Smooth muscle cell (in vitro differentiated cells): ENCODE data around the gene NEGR1. TPM values are rescaled to one million over a fixed set of nuclear protein-coding genes. Genes with fewer than 3 reads are reported as not detected.

Source experiments
- DNase-seq: peaks from one replicate; lab custom pipeline; 2025; ENCODE audit not compliant: unreplicated experiment; lab: John Stamatoyannopoulos, UW
- H2AFZ ChIP-seq: fragments of 200-600 bp; sonication (generic); 2 replicates; pipeline ENCODE4 v1.6.0; 2016; ENCODE audit warnings: antibody characterized with exemption, low read depth, mild to moderate bottlenecking
- H3F3A ChIP-seq: fragments of 200-600 bp; sonication (generic); 2 replicates; pipeline ENCODE4 v1.6.0; 2017; ENCODE audit warnings: antibody characterized with exemption, low read depth
- H3K27ac ChIP-seq: fragments of 200-600 bp; sonication (generic); 2 replicates; pipeline ENCODE4 v1.5.1; 2016; ENCODE audit warnings: low read depth, mild to moderate bottlenecking
- H3K27me3 ChIP-seq: fragments of 200-600 bp; sonication (generic); 2 replicates; pipeline ENCODE4 v1.6.1; 2016; ENCODE audit warnings: low read depth, mild to moderate bottlenecking
- H3K36me3 ChIP-seq: fragments of 200-600 bp; sonication (generic); 2 replicates; pipeline ENCODE4 v1.5.1; 2016; ENCODE audit warnings: low read depth
- H3K4me1 ChIP-seq: fragments of 200-600 bp; sonication (generic); 2 replicates; pipeline ENCODE4 v1.5.1; 2016; ENCODE audit warnings: low read depth
- H3K4me2 ChIP-seq: fragments of 200-600 bp; sonication (generic); 2 replicates; pipeline ENCODE4 v1.6.0; 2016; ENCODE audit warnings: mild to moderate bottlenecking
- H3K4me3 ChIP-seq: fragments of 200-600 bp; sonication (generic); 2 replicates; pipeline ENCODE4 v1.5.1; 2016; ENCODE audit warnings: mild to moderate bottlenecking
- H3K79me2 ChIP-seq: fragments of 200-600 bp; sonication (generic); 2 replicates; pipeline ENCODE4 v1.6.0; 2016; ENCODE audit warnings: low read depth, mild to moderate bottlenecking
- H3K9ac ChIP-seq: fragments of 200-600 bp; sonication (generic); 2 replicates; pipeline ENCODE4 v1.6.0; 2016; ENCODE audit warnings: low read depth
- H3K9me3 ChIP-seq: fragments of 200-600 bp; sonication (generic); replicated peaks from 2 replicates; pipeline ENCODE4 v1.5.1; 2016; ENCODE audit warnings: low read depth
- H4K20me1 ChIP-seq: fragments of 200-600 bp; sonication (generic); 2 replicates; pipeline ENCODE4 v1.6.0; 2016; ENCODE audit warnings: low read depth
- WGBS: methylation state at CpG from one replicate; pipeline ENCODE4 v1.1.7; 2016; ENCODE audit warnings: low lambda C conversion rate; 5-methylcytosine and 5-hydroxymethylcytosine counted together
- polyA plus RNA-seq: library from polyadenylated mRNA; unstranded; fragments of >200 nt; fragmentation: Nextera tagmentation; extraction: Ambion mirVana; gene quantifications from 2 replicates; pipeline ENCODE4 v1.2.1, GENCODE V29; 2016
- total RNA-seq: library from RNA; depleted of rRNA; stranded (reverse); fragments of >200 nt; gene quantifications from 2 replicates; pipeline ENCODE4 v1.2.3, GENCODE V29; 2014
- TF ChIP-seq, protein P1 (sequence below): fragments of 200-600 bp; sonication (generic); IDR thresholded peaks from 2 replicates; pipeline ENCODE4 v1.5.1; 2017; ENCODE audit warnings: borderline replicate concordance, mild to moderate bottlenecking, antibody characterized with exemption; ENCODE audit not compliant: insufficient read depth, poor library complexity, severe bottlenecking

Gene NEGR1
- total and polyA plus RNA-seq, 2 experiments from 2014 or later = 0.02 to 0.09 TPM

DNA sequence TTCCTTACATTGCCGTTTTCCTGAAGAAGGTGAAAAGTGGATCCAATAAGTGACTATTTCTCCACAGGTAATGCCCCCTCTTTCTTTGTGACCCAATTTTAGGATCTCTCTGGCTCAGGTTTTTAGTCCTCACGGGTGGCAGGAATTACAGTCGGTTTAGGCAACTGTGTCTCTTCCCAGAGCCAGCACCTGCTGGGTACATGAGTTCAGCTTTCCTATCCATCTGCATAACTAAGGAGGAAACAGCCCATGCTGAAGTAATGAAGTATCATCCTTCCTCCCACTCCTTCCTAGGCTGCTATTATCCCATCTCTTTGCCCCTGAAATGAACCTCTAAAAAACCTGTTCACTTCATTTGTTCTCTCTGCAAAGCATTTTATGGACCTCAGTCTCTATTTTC, 544.6 kb downstream of the NEGR1 start:
- H4K20me1 ChIP-seq = no peaks in the 10 kb centered on the region
- TF ChIP-seq, protein P1, sequence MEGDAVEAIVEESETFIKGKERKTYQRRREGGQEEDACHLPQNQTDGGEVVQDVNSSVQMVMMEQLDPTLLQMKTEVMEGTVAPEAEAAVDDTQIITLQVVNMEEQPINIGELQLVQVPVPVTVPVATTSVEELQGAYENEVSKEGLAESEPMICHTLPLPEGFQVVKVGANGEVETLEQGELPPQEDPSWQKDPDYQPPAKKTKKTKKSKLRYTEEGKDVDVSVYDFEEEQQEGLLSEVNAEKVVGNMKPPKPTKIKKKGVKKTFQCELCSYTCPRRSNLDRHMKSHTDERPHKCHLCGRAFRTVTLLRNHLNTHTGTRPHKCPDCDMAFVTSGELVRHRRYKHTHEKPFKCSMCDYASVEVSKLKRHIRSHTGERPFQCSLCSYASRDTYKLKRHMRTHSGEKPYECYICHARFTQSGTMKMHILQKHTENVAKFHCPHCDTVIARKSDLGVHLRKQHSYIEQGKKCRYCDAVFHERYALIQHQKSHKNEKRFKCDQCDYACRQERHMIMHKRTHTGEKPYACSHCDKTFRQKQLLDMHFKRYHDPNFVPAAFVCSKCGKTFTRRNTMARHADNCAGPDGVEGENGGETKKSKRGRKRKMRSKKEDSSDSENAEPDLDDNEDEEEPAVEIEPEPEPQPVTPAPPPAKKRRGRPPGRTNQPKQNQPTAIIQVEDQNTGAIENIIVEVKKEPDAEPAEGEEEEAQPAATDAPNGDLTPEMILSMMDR = no peak
- WGBS = 61% methylated on average over 3 of the region's 3 CpGs
- H3K36me3 ChIP-seq = no peaks in the 10 kb centered on the region
- H3K27me3 ChIP-seq = no peaks in the 10 kb centered on the region
- no peak overlapping the region for H3K27ac ChIP-seq
- H3F3A ChIP-seq = no peaks in the 10 kb centered on the region
- no peak overlapping the region for H3K4me2 ChIP-seq
- no peak overlapping the region for H3K9ac ChIP-seq
- no peaks in the 10 kb centered on the region for H3K9me3 ChIP-seq
- no peaks in the 10 kb centered on the region for H3K4me1 ChIP-seq
- H3K79me2 ChIP-seq = no peaks in the 10 kb centered on the region
- no peak for DNase-seq
- H2AFZ ChIP-seq = no peak overlapping the region
- H3K4me3 ChIP-seq = no peak overlapping the region

DNA sequence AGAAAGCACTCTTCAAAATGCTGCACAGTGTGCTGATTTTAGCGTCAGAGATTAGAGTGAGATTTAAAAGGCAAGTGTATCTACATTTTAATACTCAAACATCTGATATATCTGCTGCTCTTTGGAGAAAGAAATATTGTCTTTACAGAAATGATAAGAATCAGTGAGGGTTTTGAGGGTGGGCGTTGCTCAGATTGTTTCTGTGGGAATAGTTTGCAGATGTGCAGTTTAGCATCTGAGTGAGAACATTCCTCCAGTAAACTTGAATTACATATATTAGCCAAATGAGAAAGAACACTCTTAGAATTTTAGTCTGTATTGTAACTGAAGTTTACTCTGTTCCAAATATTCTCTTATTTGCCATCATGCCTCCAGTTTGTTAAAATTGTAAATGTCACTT, 549.2 kb downstream of the NEGR1 start:
- H3F3A ChIP-seq = no peaks in the 10 kb centered on the region
- no peak for DNase-seq
- no peaks in the 10 kb centered on the region for H3K27me3 ChIP-seq
- H3K4me2 ChIP-seq = no peak overlapping the region
- no peak overlapping the region for H3K4me3 ChIP-seq
- no peak overlapping the region for H3K9ac ChIP-seq
- H3K4me1 ChIP-seq = no peaks in the 10 kb centered on the region
- no peaks in the 10 kb centered on the region for H4K20me1 ChIP-seq
- no peaks in the 10 kb centered on the region for H3K36me3 ChIP-seq
- TF ChIP-seq, protein P1 = no peak
- 66% methylated on average over 2 of the region's 2 CpGs for WGBS
- no peak overlapping the region for H2AFZ ChIP-seq
- H3K9me3 ChIP-seq = no peaks in the 10 kb centered on the region
- no peaks in the 10 kb centered on the region for H3K79me2 ChIP-seq
- no peak overlapping the region for H3K27ac ChIP-seq

DNA sequence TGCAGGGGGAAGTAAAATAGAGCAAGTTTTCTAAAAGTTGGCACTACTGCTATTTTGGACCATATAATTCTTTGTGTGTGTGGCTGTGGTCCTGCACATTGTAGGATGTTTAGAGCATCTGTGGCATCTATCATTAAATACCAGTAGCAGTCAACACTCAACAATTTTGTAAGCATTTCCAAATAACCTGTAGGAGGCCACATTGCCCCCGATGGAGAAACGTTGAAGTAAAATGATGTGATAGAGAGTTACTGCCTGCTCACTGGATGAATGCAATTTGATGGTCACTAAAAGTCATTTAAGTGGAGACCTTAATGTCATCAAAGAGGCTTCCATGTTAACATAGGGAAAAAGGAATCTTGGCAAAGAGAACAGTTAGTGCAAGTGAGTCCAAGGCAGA, 560.8 kb downstream of the NEGR1 start:
- WGBS = 60% methylated on average over 2 of the region's 2 CpGs
- Histone ChIP-seq H3K79me2 (no peaks in the 10 kb centered on the region), H3K4me2 (no peak overlapping the region), H3K9ac (no peak overlapping the region), H3K27ac (no peak overlapping the region), H3K4me3 (no peak overlapping the region), H3K36me3 (no peaks in the 10 kb centered on the region), H3K27me3 (no peaks in the 10 kb centered on the region), H2AFZ (no peak overlapping the region), H3K9me3 (no peaks in the 10 kb centered on the region), H4K20me1 (no peaks in the 10 kb centered on the region), H3K4me1 (no peaks in the 10 kb centered on the region), H3F3A (no peaks in the 10 kb centered on the region)
- no peak for DNase-seq
- TF ChIP-seq, protein P1 = no peak

DNA sequence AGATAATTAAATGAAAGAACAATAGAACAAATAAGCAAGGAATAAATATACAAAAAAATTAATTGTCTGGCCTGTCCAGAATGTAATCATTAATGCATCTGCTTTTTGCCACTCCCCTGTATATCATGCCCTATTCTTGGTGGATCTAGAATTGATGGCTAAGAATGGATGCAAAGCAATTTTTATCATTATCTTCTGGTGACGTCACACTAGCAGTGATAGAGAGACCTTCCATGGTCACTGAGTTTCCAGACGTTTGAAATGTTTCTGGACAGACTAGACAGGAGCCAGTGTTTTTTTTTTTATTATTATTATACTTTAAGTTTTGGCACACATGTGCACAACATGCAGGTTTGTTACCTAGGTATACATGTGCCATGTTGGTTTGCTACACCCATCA, 563.0 kb downstream of the NEGR1 start:
- Histone ChIP-seq H3K4me1 (no peaks in the 10 kb centered on the region), H3F3A (no peaks in the 10 kb centered on the region), H3K36me3 (no peaks in the 10 kb centered on the region), H3K27ac (no peak overlapping the region), H3K9ac (no peak overlapping the region), H2AFZ (no peak overlapping the region), H3K4me2 (no peak overlapping the region), H3K79me2 (no peaks in the 10 kb centered on the region), H3K27me3 (no peaks in the 10 kb centered on the region), H3K4me3 (no peak overlapping the region), H3K9me3 (no peaks in the 10 kb centered on the region), H4K20me1 (no peaks in the 10 kb centered on the region)
- WGBS = 70% methylated on average over 2 of the region's 2 CpGs
- no peak for DNase-seq
- TF ChIP-seq, protein P1 = no peak
